CD4-positive, alpha-beta T cell treated with Interleukin-4 for 4 hours (primary cell): Measurements from ENCODE around the gene SLCO6A1.
"Not testable (repeated sequence)": the region's sequence is repeated elsewhere in the genome, so short reads cannot be mapped to it uniquely, and the experiment has no call there.

Experiments
- DNase-seq: peaks from one replicate; pipeline ENCODE4 v3.0.0-alpha.2; 2020

The SLCO6A1 gene, protein sequence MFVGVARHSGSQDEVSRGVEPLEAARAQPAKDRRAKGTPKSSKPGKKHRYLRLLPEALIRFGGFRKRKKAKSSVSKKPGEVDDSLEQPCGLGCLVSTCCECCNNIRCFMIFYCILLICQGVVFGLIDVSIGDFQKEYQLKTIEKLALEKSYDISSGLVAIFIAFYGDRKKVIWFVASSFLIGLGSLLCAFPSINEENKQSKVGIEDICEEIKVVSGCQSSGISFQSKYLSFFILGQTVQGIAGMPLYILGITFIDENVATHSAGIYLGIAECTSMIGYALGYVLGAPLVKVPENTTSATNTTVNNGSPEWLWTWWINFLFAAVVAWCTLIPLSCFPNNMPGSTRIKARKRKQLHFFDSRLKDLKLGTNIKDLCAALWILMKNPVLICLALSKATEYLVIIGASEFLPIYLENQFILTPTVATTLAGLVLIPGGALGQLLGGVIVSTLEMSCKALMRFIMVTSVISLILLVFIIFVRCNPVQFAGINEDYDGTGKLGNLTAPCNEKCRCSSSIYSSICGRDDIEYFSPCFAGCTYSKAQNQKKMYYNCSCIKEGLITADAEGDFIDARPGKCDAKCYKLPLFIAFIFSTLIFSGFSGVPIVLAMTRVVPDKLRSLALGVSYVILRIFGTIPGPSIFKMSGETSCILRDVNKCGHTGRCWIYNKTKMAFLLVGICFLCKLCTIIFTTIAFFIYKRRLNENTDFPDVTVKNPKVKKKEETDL

DNA sequence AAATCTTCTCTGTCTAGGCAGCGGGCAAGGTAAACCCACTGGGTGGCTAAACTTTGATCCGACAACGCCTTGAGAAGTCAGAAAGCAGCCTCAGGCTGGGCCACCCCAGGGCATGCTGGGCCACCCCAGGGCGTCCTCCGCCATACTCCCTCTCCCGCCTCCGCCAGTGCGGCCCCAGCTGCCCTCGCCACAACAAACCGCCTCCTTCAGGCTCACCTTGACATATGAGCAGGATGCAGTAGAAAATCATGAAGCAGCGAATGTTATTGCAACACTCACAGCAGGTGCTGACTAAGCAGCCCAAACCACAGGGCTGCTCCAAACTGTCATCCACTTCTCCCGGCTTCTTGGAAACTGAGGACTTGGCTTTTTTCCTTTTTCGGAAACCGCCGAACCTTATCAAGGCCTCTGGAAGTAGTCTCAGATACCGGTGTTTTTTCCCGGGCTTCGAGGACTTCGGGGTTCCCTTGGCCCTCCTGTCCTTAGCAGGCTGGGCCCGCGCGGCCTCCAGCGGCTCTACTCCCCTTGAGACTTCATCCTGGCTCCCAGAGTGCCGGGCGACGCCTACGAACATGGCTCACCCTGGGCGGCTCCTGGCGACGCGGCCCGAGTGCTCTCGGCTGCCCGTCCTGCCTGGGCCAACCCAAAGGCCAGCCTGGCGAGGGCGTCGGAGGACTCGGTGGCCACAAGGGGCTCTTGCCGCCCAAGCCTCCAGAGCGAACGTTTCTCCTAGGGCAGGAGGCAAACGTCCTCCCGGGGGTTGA lies at the start of gene SLCO6A1:
TSS of gene SLCO6A1 (minus strand) at position 731 of the 764 bp plus-strand sequence. CDS start at position 574, 157 bp downstream.
- DNase-seq: no peak

DNA sequence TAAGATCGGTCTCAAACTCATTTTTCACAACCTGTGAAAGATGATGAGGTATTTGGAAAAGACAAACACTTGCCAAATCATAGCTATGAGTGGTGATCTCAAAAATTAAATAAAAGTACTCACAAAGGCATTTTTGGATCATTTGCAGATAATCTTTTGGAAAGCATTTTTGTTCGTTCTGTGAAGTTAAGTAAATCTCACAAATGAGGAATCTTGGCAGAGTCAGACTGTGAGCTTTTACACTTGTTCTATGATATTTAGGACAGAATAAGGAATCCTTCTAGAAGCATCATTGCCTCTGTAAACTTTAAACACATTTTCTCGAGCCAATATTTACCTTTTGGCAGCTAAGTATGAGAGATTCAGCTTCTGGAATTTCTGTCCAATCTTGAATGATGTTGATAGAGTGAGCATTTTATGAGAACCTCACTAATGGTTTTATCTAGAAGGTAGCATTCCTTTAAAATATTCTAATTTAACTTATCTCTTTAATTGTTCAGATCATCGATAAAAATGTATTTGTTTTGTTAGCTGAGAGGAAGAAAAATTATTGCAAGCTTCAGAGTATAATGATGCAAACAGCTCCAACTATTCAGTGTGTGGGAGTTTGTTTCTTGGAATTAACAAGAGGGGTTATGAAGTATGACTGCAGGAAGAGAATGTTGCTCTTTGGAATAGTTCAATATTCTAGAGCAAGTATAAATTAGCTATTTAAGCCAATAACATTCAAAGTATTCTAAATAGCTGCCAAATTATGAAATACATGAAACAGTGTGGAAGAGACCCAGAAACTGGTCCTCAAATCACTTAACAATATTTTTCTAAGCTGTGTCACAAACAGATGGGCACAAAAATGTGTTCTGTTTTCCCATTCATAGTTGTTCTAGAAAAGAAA lies 48.6 kb upstream of the SLCO6A1 start:
- DNase-seq: no peak

DNA sequence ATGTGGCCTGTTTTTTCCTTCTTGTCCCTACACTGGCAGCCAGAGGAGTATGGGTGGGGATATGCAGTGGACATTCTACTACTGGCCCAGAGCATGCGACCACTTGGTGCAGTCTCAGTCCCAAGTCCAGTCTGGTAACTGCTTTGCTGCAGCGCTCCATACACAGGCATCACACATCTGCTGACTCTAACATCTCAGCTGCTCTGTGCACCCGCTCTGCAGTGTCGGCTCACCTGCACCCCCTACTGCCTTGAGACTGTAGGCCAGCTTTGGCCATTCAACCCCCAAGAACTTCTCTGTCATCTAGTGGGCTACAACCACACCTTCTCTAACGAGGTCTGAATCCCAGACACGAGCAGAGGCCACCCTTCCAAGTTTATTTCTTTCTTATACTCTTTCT lies 46.4 kb upstream of the SLCO6A1 start:
- DNase-seq: no peak

DNA sequence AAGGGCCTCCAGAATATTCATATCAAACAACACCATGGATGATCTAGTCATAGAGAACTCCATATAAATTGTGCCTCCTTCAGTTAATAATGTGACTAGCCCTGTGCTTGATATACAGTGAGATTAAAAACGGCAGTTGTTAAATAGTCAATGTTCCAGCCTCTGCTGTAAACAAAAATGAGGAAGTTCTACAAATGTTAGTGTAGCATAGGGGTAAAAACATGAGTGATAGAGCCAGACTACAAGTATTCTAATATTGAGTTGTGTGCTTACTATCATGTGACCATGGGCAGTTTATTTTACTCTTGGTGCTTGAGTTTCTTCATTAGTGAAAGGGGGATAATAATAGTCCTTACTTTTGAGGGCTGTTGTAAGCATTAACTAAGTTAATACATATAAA lies 43.3 kb upstream of the SLCO6A1 start:
- no peak for DNase-seq

DNA sequence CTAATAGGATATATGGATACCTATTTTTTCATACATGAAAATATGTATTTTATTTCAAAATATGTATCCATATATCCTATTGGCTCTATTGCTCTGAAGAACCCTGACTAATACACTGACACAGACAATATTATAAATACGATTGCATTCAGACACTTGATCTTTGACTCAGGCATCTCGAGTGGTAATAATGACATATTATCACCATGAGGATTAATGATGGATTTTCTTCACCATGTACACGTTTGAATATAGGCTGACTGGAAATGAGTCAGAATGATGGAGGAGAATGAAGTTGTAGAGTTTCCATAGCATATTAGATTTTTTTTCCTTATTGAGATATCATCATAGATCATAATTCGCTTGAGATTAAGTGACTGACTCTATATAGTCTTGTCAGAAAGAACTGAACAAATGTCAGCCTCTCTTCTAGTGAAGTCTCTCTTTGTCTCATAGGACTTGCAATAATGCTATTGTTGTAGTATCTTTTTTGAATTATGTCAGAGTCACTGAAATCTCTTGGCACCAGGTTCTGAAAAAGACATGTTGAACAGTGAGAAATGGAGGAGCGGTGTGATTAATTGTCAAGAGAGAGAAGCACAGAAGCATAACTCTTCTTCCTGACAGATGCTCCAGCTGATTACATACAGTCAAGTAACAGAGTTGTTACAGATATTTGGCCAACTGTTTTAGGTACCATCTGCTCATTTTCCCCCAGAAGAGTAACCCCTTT lies 41.4 kb upstream of the SLCO6A1 start:
- no peak for DNase-seq

DNA sequence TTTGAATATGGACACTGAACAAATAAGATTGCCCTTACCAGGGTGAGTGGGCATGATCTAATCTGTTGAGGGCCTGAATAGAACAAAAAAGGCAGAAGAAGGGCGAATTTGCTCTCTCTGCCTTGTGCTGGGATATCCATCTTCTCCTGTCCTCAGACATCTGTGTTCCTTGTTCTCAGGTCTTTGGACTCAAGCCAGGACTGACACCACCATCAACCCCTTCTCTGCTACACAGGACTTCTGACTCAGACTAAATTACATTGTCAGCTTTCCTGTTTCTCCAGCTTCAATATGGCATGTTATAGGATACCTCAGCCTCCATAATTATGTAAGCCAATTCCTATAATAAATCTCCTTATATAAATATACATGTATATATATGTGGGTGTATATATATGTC lies 40.8 kb upstream of the SLCO6A1 start:
- DNase-seq: no peak

DNA sequence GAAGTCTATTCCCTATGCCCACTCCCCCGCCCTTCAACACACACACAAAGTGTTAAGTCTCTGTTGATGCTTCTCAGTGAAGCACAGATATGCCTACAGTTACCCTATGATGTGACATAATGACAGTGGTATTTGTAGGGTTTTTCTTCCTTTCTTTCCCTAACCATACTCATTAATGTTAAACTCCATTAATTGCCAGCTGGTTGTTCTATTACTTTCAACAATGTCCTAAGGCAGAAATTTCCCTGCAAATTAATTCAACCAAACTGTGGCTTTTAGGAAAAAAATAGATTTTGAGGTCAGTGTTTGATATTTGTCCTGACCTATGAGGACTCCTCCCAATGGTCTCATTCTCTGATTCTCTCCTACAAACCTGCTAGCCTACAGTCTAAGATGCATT lies 38.2 kb upstream of the SLCO6A1 start:
- DNase-seq: no peak

DNA sequence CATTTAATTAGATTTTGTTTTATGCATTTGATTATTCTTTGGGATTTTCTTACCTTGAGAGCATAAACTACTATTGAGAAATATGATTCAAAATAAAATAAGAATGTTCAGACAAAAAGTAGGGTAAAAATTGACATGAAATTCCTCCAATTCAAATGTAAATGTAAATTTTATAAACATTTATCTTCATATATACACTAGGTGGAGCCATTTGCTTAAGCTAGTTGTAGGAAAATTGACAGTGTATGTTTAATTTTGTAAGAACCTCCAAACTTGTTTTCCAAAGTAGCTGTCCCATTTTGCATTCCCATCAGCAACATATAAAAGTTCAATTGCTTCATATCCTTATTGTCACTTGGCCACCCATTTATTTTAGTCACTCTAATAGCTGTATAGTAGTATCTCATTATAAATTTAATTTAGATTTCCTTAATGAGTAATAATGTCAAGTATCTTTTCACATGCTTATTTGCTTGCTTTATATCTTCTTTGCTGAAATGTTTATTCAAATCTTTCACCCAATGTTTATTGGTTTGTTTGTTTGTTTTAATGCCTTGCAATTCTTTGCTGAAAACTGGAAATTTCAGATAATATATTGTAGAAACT lies 37.6 kb upstream of the SLCO6A1 start:
- no peak for DNase-seq

DNA sequence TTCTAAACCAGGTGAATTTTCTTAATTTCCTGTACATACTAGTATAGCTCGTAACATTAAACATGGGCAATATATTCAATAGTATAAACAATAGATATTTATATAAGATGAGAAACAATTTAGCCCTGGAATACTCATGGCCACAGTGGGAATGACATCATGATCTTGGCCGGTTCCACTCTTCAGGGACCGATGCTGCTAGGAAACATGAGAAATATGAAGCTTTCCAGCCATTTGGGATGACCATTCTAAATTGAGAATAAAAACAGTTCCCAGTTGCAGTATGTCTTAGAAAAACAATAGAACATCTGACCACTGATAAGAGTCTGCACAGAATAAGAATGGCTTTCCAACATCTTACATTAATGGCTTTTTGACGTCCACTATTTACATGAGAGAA lies 33.3 kb upstream of the SLCO6A1 start:
- DNase-seq: no peak

DNA sequence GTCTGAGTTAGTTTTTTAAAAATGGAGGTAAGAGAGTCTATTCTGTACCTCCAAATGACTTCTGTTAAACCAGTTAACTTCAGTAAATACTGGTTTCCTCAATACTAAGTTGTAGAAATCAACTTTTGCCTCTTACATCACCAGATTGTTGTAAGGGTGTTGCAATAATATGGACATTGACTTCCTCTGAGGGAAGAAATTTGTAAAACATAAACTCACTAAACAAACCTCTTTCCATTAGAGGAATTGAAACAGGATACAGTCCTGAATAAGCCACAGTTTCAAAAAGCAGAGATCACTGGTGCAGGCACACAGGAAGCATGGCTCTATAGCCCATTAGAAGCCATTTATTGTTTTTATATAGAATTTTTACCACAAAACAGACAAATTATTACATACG lies 32.7 kb upstream of the SLCO6A1 start:
- peak; percentile 14 for DNase-seq

DNA sequence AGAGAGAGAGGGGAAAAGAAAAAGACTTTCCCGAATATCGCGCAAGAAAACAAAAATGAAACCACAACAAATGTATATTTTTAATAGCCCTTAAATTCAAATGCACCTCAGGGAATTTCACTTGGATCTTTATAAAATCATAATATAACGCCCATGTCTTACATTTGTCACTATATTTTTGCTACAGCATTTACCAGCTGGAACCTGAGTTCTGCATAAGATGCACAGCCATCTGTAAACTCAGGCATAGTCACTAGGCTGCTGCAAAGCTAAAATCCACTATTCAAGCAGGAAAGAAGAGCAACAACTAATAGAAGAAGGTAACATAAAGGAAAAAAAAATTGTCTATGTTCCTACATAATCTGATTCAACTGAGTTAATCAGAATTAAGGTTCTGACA lies 30.6 kb upstream of the SLCO6A1 start:
- DNase-seq: no peak

DNA sequence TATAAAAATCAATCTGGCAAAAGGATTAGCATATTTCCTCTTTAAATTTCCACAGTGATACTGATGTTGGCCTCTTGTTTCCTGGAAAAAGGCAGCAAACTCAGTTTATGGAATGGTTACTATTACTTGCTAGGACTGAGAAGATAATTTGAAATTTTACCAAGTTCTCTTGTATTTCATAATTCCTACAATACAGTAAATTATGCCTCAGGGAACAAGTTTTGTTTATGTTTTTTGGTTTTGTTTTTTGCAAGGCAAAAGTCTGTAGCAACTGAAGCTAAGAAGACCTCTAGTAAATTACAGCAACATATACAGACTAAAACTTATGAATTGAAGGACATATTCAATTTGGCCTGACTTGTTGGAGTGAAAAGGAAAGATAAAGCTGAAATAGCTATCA lies 30.2 kb upstream of the SLCO6A1 start:
- no peak for DNase-seq

DNA sequence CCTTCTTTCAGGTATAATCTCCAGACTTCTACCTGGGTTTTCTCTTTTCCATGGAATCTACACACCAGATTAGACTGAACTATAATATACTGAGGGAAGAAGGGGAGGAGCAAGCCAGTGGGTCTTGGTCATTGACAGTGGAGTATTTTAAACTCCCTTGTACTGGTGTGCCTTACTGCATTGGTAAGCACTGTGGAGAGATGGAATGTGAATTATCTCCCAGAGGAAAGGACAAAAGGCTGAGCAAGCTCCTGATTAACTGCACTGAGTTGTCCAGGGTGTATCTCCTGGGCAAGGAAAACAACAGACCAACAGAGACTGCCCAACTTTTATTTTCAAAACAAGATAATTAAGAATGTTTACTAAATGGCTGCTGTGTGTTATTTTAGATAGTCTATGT lies 29.8 kb upstream of the SLCO6A1 start:
- DNase-seq: no peak

DNA sequence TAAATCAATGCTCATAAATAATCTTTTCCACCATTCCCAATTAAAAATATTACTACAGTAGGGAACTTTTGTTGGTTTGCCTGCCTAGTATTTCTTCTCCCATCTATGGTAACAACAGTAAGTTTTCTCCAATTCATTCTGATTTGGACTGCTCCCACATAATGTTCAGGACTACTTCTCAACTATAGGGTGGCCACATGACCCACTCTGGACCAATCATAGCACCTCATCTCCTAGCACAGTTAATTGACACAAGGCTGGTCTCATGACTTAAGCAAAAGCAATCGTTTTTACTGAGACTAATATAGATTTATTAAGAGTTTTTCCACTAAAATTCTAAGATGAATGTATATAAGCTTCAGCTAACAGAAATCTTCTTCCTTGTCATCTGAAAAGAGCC lies 28.7 kb upstream of the SLCO6A1 start:
- no peak for DNase-seq

DNA sequence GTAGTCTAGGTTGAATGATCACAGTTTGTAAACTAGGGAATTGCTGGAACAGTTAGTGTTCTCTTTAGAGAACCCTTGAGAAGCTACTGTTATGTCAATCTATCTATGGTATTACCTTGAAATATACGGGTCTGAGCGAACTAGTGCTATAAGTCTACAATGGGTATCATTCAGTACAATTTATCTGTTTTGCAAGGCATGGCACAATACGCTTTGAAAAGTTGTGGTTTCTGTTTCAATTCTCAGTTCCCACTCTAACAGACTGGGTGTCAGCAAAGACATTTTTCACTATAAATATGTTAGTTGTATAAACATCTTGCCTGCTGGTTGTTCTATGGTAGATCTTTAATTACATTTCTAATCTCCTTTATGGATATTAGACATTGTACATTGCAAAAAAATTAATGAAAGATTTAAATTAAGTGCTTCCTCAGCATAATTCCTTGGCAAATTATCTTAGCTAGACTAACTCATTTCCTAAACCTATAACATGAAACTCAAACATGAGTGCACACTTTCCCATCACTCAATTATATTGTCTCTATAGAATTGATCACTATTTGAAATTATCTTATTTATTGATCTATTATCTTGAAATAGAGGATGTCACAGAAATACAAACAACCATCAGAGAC lies 24.9 kb upstream of the SLCO6A1 start:
- no peak for DNase-seq

DNA sequence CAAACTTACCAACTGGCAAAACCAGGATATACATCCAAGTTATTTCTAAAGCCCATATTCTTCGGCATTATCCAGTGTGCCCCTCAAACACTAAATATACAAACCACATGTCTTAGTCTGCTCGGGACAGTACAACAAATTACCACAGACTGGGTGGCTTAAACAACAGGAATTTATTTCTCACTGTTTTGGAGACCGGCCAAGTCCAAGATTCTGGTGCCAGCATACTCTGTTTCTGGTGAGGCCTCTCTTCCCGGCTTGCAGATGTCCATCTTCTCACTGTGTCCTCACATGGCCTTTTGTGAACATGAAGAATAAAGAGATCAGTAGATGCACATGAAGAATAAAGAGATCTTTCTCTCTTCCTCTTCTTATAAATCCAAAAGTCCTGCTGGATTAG lies 12.9 kb upstream of the SLCO6A1 start:
- DNase-seq: no peak

DNA sequence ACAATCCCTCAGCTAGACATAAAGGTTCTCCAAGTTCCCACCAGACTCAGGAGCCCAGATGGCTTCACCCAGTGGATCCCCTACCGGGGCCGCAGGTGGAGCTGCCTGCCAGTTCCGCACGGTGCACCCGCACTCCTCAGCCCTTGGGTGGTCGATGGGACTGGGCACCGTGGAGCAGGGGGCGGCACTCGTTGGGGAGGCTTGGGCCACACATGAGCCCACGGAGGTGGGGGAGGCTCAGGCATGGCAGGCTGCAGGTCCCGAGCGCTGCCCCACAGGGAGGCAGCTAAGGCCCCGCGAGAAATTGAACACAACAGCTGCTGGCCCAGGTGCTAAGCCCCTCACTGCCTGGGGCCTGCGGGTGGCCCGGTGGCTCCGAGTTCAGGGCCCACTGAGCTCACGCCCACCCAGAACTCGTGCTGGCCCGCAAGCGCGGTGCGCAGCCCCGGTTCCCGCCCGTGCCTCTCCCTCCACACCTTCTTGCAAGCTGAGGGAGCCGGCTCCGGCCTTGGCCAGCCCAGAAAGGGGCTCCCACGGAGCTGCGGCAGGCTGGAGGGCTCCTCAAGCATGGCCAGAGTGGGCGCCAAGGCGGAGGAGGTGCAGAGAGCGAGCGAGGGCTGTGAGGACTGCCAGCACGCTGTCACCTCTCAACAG lies 7.4 kb downstream of the SLCO6A1 start:
- DNase-seq: not testable (repeated sequence)

DNA sequence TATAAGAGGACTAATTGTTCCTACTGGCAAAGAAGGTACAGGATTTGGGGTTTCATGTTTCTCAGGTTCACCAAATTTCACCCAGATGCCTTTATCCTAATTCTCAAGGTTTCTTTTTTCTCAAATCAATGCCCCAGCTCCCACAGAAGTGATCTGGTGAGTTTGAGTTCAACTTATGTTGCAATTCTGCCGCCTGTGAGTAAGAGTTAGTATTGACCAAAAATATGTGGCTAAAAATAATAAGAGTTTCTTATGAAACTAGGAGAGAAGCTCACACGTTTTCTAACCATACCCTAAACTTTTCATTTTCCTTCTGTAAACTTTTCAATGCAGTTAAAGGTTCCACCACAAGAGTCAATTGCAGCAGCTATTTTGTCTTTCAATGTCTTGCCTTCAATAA lies 15.1 kb downstream of the SLCO6A1 start:
- DNase-seq: no peak

DNA sequence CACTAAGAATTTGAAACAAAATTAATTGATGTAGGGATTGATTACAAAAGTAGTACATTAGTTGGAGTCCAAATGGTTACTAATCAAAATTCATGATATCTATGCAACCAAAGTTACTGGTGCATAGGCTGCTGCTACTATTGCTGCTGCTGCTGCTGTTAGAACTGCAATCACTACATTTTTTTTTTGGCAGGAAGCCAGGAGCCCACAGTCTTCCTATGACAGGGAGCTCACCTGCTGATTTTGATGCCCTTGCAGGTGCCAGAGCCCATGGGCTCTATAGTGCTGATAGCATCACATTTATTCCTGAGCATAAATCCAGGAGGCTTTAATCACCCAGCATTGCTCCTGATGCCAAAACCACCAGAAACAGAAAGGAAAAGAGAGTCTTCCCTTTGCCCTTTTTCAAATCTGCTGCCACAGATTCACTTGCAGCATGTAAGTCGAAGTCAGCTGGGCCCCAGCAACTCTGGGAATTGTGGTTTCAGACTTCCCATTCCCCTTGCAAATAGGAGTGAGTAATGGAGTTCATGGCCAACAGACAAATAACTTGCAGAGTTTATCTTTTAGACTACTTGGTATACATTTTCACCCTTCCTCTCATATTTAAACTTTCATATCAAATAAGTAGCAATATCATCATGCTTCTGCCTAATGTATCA lies 17.6 kb downstream of the SLCO6A1 start:
- DNase-seq: no peak

DNA sequence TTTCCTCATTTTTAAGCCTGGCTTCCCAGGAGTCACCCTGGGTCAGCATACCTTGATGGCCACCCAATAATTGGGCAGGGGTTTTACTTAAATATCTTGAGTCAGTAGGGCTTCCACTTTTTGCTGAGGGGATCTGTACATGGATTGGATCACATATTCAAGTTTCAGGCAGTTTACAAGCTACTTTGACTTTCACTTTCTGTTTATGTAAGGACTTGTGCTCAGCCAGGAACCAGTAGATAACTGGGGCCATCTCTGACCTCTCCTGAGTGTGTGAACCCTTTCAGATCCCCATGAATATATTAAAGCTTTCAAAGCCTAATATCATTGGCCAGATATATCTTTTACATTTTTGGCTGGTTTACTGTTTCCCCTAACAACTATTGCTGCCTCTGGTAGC lies 45.1 kb downstream of the SLCO6A1 start:
- no peak for DNase-seq
